Measurements from ENCODE around the gene C19orf44.

DNA sequence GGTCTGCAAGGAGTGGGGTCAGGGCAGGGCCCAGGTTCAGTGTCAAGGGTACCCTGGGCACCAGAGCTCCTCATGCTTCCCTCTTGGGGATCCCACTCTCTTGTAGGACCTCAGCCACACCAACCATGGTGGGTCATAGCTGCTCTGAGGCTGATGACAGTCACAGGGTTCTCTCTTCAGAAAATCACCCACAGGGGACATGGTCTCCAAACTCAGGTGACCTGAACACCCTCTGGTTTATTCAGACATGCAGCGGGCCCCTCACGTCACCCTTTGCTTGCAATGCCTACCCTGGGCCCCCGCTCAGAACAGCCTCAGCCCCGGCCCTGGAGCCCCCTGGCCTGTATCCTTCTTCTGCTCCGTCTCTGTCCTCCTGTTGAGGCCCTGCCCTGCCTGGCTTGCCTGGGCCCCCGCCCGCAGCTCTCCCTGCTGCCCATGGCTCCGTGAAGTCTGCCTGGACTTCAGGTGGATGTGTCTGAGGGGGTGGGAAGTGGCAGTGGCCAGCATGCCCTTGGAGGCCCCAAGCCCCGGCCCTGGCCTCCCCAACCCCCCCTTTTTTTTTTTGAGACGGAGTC is 25.6 kb downstream of the C19orf44 start:
- no peak for TF ChIP-seq POLR2A (IDR thresholded peaks at IDR 0.05)
- TF ChIP-seq, protein P1, sequence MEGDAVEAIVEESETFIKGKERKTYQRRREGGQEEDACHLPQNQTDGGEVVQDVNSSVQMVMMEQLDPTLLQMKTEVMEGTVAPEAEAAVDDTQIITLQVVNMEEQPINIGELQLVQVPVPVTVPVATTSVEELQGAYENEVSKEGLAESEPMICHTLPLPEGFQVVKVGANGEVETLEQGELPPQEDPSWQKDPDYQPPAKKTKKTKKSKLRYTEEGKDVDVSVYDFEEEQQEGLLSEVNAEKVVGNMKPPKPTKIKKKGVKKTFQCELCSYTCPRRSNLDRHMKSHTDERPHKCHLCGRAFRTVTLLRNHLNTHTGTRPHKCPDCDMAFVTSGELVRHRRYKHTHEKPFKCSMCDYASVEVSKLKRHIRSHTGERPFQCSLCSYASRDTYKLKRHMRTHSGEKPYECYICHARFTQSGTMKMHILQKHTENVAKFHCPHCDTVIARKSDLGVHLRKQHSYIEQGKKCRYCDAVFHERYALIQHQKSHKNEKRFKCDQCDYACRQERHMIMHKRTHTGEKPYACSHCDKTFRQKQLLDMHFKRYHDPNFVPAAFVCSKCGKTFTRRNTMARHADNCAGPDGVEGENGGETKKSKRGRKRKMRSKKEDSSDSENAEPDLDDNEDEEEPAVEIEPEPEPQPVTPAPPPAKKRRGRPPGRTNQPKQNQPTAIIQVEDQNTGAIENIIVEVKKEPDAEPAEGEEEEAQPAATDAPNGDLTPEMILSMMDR (IDR thresholded peaks at IDR 0.05), result no peak
